Omental fat pad (tissue), 4 donors: ENCODE data around the gene ANO6. TPM values are rescaled to one million over a fixed set of nuclear protein-coding genes. Genes with fewer than 3 reads are reported as not detected.
"Not testable (repeated sequence)": the region's sequence is repeated elsewhere in the genome, so short reads cannot be mapped to it uniquely, and the experiment has no call there.

Experiments
- ATAC-seq: fragments of 150-250 bp; one replicate; pipeline ENCODE4 v1.9.1; 2016; ENCODE audit warnings: mild to moderate bottlenecking, moderate library complexity; ENCODE audit not compliant: low FRiP score
- DNase-seq: peaks from one replicate; pipeline ENCODE4 v3.0.0-alpha.2; 2019; ENCODE audit warnings: low spot score
- total RNA-seq, 4 donors: library from RNA; depleted of rRNA; stranded (reverse); fragments of >200 nt; gene quantifications; one replicate each; pipeline ENCODE4 v1.1.0, GENCODE V29; 2016
- TF ChIP-seq, protein P1 (sequence below), 3 donors: fragments of 450-650 bp; IDR thresholded peaks; one replicate each; pipeline ENCODE4 v1.5.1; 2016 to 2017; ENCODE audit warnings: antibody characterized with exemption in 3 of 3, mild to moderate bottlenecking in 3 of 3, moderate library complexity in 2 of 3

The ANO6 gene, protein sequence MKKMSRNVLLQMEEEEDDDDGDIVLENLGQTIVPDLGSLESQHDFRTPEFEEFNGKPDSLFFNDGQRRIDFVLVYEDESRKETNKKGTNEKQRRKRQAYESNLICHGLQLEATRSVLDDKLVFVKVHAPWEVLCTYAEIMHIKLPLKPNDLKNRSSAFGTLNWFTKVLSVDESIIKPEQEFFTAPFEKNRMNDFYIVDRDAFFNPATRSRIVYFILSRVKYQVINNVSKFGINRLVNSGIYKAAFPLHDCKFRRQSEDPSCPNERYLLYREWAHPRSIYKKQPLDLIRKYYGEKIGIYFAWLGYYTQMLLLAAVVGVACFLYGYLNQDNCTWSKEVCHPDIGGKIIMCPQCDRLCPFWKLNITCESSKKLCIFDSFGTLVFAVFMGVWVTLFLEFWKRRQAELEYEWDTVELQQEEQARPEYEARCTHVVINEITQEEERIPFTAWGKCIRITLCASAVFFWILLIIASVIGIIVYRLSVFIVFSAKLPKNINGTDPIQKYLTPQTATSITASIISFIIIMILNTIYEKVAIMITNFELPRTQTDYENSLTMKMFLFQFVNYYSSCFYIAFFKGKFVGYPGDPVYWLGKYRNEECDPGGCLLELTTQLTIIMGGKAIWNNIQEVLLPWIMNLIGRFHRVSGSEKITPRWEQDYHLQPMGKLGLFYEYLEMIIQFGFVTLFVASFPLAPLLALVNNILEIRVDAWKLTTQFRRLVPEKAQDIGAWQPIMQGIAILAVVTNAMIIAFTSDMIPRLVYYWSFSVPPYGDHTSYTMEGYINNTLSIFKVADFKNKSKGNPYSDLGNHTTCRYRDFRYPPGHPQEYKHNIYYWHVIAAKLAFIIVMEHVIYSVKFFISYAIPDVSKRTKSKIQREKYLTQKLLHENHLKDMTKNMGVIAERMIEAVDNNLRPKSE
- total RNA-seq = 100 to 1,000 TPM in 2 of 4 donors, 10 to 100 TPM in 2; 88.8 to 189 (median 105) TPM

DNA sequence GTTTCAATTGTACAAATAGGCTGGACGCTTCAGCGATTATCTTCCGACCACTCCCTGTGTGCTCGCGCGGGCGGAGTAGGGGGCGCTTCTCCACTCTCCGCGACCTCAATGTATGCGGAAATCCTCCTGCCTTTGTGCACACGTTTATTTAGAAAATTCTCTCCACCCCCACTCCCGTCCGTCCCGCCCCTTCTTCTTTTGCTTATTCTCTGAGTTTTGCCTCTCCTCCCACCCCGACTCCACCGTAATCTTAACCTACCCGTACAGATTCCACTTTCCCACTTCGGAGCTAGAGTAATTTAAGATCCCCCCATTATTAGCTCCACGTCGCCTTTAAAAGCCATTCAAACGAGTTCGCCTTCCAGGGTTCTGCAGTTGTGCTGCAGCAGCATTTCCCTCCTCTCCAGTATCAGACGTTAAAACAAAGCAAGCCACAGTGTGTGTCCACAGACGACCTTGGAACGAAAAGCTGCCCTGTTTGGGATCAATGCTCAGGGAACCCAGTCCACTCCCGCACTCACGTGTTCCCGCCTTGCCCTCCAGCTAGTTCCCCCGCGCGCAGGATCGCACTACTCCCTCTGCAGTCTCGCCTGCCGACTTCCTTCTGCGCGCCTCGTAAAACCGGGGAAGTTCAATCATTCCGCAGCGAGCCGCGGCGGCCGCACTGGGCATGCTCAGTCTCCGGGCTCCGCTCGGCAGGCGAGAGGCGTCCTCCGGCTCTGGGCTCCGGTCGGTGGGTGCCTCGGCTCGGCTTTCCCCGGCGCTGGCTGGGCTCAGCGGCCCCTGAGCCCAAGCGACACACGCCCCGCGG, at the start of gene ANO6:
TSS of gene ANO6 (plus strand) at position 677 of the 811 bp plus-strand sequence. CDS start 227 bp downstream, outside the sequence.
- peak; percentile 94 for ATAC-seq
- peak; percentile 70 for DNase-seq
- TF ChIP-seq, protein P1, sequence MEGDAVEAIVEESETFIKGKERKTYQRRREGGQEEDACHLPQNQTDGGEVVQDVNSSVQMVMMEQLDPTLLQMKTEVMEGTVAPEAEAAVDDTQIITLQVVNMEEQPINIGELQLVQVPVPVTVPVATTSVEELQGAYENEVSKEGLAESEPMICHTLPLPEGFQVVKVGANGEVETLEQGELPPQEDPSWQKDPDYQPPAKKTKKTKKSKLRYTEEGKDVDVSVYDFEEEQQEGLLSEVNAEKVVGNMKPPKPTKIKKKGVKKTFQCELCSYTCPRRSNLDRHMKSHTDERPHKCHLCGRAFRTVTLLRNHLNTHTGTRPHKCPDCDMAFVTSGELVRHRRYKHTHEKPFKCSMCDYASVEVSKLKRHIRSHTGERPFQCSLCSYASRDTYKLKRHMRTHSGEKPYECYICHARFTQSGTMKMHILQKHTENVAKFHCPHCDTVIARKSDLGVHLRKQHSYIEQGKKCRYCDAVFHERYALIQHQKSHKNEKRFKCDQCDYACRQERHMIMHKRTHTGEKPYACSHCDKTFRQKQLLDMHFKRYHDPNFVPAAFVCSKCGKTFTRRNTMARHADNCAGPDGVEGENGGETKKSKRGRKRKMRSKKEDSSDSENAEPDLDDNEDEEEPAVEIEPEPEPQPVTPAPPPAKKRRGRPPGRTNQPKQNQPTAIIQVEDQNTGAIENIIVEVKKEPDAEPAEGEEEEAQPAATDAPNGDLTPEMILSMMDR (IDR thresholded peaks at IDR 0.05) = no peak

DNA sequence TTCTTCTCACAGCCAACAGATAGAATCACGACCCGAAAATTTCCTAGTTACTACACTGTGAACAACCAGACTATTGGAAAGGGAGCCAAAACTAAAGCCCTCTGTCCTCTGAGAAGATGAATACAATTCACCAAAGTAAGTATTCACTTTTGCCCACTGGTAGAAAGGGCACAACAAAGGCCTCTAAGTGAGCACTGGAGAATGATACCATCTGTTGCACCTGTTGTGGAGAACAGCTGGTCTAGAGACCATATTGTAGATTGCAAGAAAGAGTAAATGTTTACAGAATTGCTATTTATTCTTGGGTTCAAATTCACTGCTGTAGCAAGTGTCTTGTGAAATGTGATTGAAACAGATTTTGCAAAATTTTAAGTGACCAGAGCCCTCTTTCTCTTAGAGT, 46.9 kb upstream of the ANO6 start:
- DNase-seq = no peak

DNA sequence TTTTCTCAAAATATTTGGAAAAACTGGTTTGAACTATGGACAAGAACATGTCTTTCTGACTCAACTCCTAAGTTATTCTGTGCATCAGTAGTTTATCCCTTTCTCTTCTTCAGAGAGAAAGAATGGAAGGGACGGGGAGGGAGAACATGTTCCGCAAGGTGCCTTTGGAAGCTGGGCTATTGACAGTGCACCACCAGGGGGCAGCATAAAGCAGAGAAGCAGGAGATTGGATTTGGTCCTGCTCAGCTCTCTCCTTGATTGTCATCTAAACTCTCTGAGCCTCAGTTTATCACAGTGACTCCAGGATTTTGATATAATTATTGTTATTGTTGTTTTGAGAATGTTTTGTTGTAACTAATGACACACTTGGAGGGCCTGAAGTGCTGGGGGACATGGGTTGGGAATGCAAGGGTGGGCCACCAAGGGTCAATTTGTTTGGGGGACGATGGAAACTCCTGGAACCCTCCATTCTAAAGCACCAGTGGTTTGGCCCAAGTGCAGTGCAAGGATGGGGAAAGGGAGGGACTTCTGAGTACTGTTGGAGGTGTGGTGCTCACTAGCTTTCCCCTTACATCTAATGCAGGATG, 45.3 kb upstream of the ANO6 start:
- DNase-seq (peak; percentile 91), ATAC-seq (peak; percentile 59)
- TF ChIP-seq, protein P1 (IDR thresholded peaks at IDR 0.05) = no peak

More for the DNA sequence above, 46.9 kb upstream of the ANO6 start:
- ATAC-seq = no peak
- TF ChIP-seq, protein P1 (IDR thresholded peaks at IDR 0.05) = no peak

DNA sequence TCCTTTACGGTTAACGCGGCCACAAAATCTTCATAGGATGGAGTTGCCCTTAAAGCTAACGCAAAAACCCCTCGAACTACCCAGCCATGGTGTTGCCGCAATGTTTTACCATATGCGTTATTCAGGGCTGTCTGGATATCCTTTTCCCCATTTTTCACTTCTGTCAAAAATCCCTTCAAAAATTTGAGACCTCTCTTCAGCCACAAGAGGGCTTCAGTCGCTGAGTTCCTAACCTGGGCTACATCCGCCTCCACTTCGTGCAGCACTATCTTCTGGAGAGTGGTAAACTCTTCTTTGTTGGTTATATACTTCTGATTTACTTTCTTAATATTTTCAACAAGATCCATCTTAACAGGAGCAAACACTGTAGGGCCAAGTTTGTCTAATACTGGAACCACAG, 42.6 kb upstream of the ANO6 start:
- ATAC-seq = not testable (repeated sequence)

DNA sequence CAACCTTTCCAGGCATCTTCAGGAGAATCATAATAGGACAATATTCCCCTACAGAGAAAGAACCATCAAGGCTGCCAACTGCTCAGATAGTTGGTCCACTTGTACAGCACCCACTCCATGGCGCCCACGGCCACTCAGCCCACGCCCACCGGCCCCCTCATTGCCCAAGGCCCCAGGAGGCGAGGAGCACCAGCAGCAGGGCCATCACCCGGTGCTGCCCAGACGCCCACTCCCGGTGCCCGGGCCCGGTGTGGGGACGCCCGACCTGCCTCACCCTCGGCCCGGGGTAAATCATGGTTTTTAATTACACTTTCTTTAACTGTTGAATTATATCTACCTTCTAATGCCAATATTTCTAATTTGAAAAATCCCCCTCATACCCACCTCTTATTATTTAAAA, 41.3 kb upstream of the ANO6 start:
- DNase-seq = no peak
- no peak for ATAC-seq
- TF ChIP-seq, protein P1 (IDR thresholded peaks at IDR 0.05) = no peak

More for the DNA sequence above, 42.6 kb upstream of the ANO6 start:
- DNase-seq = not testable (repeated sequence)

DNA sequence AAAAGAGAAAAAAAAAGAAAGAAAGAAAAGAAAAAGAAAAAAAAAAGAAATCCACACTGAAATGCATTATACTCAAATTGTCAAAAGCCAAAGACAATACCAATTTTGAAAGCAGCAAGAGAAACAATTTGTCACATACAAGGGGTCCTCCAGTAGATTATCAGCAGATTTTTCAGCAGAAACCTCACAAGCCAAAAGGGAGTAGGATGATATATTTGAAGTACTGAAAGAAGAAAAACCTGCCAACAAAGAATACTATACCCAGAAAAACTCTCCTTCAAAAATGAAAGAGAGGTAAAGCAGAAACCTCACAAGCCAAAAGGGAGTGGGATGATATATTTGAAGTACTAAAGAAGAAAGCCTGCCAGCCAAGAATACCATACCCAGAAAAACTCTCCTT, 37.1 kb upstream of the ANO6 start:
- TF ChIP-seq, protein P1 (IDR thresholded peaks at IDR 0.05) = no peak
- ATAC-seq (no peak), DNase-seq (no peak)
